Astrocyte (in vitro differentiated cells and primary cell): Measurements from ENCODE around the gene PGAM5. TPM values are rescaled to one million over a fixed set of nuclear protein-coding genes. Genes with fewer than 3 reads are reported as not detected.

Experiments used
- DNase-seq: peaks from one replicate; pipeline ENCODE4 v3.0.0-alpha.2; 2010; ENCODE audit warnings: low read depth
- FAIRE-seq: peaks from 2 replicates; lab custom pipeline; 2011; peaks lifted over from hg19 to GRCh38; lab: Jason Lieb, UNC
- H2AFZ ChIP-seq: 2 replicates; pipeline ENCODE4 v1.6.0; 2012; ENCODE audit warnings: low read depth, low read length, inconsistent platforms
- H3K27ac ChIP-seq: 2 replicates; pipeline ENCODE4 v1.5.1; 2011; ENCODE audit warnings: low read depth, low read length, inconsistent platforms
- H3K27me3 ChIP-seq: 2 replicates; pipeline ENCODE4 v1.6.0; 2011; ENCODE audit warnings: low read length, inconsistent platforms; ENCODE audit not compliant: insufficient read depth
- H3K36me3 ChIP-seq: 2 replicates; pipeline ENCODE4 v1.5.1; 2011; ENCODE audit warnings: low read length, inconsistent platforms; ENCODE audit not compliant: insufficient read depth
- H3K4me1 ChIP-seq: 2 replicates; pipeline ENCODE4 v1.5.1; 2011; ENCODE audit warnings: low read length, inconsistent platforms; ENCODE audit not compliant: insufficient read depth
- H3K4me2 ChIP-seq: 2 replicates; pipeline ENCODE4 v1.6.0; 2012; ENCODE audit warnings: low read length, inconsistent platforms
- H3K4me3 ChIP-seq: 2 replicates; pipeline ENCODE4 v1.5.1; 2011; ENCODE audit warnings: low read depth, mild to moderate bottlenecking, low read length, inconsistent platforms; ENCODE audit not compliant: insufficient read depth
- H3K79me2 ChIP-seq: 2 replicates; pipeline ENCODE4 v1.6.0; 2012; ENCODE audit warnings: mild to moderate bottlenecking, low read length, inconsistent platforms; ENCODE audit not compliant: insufficient read depth
- H3K9ac ChIP-seq: 2 replicates; pipeline ENCODE4 v1.6.0; 2012; ENCODE audit warnings: mild to moderate bottlenecking, low read length, inconsistent platforms
- H3K9me3 ChIP-seq: 2 replicates; pipeline ENCODE4 v1.5.1; 2012; ENCODE audit warnings: low read depth, mild to moderate bottlenecking, low read length, inconsistent platforms; ENCODE audit not compliant: insufficient read depth
- H4K20me1 ChIP-seq: 2 replicates; pipeline ENCODE4 v1.6.0; 2012; ENCODE audit warnings: low read length, inconsistent platforms; ENCODE audit not compliant: insufficient read depth
- H3K27ac Mint-ChIP-seq: one replicate; pipeline ENCODE4 v1.8.0; 2021; ENCODE audit warnings: mild to moderate bottlenecking, mixed read lengths; ENCODE audit not compliant: unreplicated experiment
- H3K27me3 Mint-ChIP-seq: one replicate; pipeline ENCODE4 v1.8.0; 2021; ENCODE audit warnings: low read depth, mixed read lengths; ENCODE audit not compliant: unreplicated experiment
- H3K36me3 Mint-ChIP-seq: one replicate; pipeline ENCODE4 v1.8.0; 2021; ENCODE audit warnings: low read depth, mixed read lengths; ENCODE audit not compliant: unreplicated experiment
- H3K4me1 Mint-ChIP-seq: one replicate; pipeline ENCODE4 v1.8.0; 2021; ENCODE audit warnings: low read depth, mixed read lengths; ENCODE audit not compliant: unreplicated experiment
- H3K4me3 Mint-ChIP-seq: one replicate; pipeline ENCODE4 v1.8.0; 2021; ENCODE audit warnings: mild to moderate bottlenecking, moderate library complexity, mixed read lengths; ENCODE audit not compliant: unreplicated experiment
- H3K9me3 Mint-ChIP-seq: one replicate; pipeline ENCODE4 v1.8.0; 2021; ENCODE audit warnings: mild to moderate bottlenecking, mixed read lengths; ENCODE audit not compliant: unreplicated experiment
- EZH2 ChIP-seq: IDR thresholded peaks from 2 replicates; pipeline ENCODE4 v1.6.1; 2012; ENCODE audit warnings: mild to moderate bottlenecking, low read length, inconsistent platforms; ENCODE audit not compliant: insufficient read depth
- total RNA-seq: library from RNA; stranded (reverse); gene quantifications from 2 replicates; pipeline ENCODE4 v1.2.1, GENCODE V29; 2021
- TF ChIP-seq, protein P1 (sequence below): IDR thresholded peaks from 2 replicates; pipeline ENCODE4 v1.5.1; 2011; ENCODE audit warnings: low read depth, mild to moderate bottlenecking, inconsistent platforms, low read length, moderate library complexity; ENCODE audit not compliant: insufficient read depth

PGAM5 gene
- total RNA-seq, 1 donor from 2014 or later: 43.4 TPM

DNA sequence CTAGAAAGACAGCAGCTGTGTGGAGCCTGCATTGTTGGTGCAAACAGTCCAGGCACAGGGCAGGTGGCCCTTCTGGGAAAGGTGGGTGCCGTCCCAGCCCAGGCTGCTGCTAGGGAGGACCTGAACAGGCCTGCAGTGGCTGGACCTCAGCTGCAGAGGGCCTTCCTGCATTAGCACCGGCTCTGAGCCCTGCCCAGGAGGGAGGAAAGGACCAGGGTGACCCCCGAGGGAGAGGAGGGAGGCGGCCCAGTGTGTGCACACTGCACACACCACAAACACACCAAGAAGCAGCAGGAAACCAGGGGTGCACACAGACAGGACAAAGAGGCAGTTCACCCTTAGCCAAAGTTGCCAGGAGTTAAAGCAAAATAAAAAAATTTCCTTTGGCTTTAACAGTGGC lies 8.0 kb upstream of the PGAM5 start:
- Histone ChIP-seq H3K9ac (no peak overlapping the region), H3K9me3 (no peaks in the 10 kb centered on the region), H3K4me1 (no peaks in the 10 kb centered on the region), H4K20me1 (peaks cover 11% of the 10 kb centered on the region), H2AFZ (no peak overlapping the region), H3K79me2 (no peaks in the 10 kb centered on the region), H3K36me3 (peaks cover under 1% of the 10 kb centered on the region), H3K4me3 (no peak overlapping the region), H3K27me3 (no peaks in the 10 kb centered on the region), H3K4me2 (no peak overlapping the region), H3K27ac (no peak overlapping the region)
- no peak overlapping the region for H3K4me3 Mint-ChIP-seq
- no peaks in the 10 kb centered on the region for H3K27me3 Mint-ChIP-seq
- no peak for DNase-seq
- peaks cover 6% of the 10 kb centered on the region for H3K36me3 Mint-ChIP-seq
- H3K27ac Mint-ChIP-seq: no peak overlapping the region
- TF ChIP-seq, protein P1, sequence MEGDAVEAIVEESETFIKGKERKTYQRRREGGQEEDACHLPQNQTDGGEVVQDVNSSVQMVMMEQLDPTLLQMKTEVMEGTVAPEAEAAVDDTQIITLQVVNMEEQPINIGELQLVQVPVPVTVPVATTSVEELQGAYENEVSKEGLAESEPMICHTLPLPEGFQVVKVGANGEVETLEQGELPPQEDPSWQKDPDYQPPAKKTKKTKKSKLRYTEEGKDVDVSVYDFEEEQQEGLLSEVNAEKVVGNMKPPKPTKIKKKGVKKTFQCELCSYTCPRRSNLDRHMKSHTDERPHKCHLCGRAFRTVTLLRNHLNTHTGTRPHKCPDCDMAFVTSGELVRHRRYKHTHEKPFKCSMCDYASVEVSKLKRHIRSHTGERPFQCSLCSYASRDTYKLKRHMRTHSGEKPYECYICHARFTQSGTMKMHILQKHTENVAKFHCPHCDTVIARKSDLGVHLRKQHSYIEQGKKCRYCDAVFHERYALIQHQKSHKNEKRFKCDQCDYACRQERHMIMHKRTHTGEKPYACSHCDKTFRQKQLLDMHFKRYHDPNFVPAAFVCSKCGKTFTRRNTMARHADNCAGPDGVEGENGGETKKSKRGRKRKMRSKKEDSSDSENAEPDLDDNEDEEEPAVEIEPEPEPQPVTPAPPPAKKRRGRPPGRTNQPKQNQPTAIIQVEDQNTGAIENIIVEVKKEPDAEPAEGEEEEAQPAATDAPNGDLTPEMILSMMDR: no peak
- no peak for TF ChIP-seq EZH2
- peaks cover 17% of the 10 kb centered on the region for H3K4me1 Mint-ChIP-seq
- H3K9me3 Mint-ChIP-seq: no peaks in the 10 kb centered on the region
- FAIRE-seq: no peak

DNA sequence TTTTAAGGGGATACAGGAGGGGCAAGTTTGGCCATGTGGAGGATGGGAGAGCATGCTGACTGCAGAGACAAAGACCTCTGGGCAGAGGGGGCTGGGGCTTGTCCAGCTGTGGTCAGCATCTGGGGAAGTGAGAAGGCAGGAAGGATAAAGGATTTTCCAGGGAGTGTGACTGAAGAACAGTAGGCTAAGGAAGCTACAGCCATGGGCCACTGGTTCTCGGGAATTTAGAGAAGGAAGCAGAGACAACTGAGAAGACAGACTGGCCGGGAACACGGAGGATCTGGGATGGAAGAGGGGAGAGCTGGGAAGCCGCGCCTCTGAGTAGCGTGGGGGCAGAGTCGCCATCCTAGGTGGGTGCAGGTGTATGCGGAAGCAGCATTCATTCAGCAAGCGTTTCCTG lies 7.0 kb upstream of the PGAM5 start:
- DNase-seq (no peak), FAIRE-seq (no peak)
- H3K4me1 ChIP-seq: no peaks in the 10 kb centered on the region
- Mint-ChIP-seq H3K27ac (no peak overlapping the region), H3K9me3 (no peaks in the 10 kb centered on the region), H3K27me3 (no peaks in the 10 kb centered on the region), H3K36me3 (peaks cover 6% of the 10 kb centered on the region), H3K4me1 (peaks cover 17% of the 10 kb centered on the region), H3K4me3 (no peak overlapping the region)
- no peak overlapping the region for H3K9ac ChIP-seq
- H3K4me2 ChIP-seq: no peak overlapping the region
- H3K36me3 ChIP-seq: no peaks in the 10 kb centered on the region
- no peaks in the 10 kb centered on the region for H3K27me3 ChIP-seq
- H3K4me3 ChIP-seq: no peak overlapping the region
- no peak overlapping the region for H3K27ac ChIP-seq
- H3K9me3 ChIP-seq: no peaks in the 10 kb centered on the region
- peaks cover 11% of the 10 kb centered on the region for H4K20me1 ChIP-seq
- no peaks in the 10 kb centered on the region for H3K79me2 ChIP-seq
- TF ChIP-seq EZH2: no peak
- TF ChIP-seq, protein P1: no peak
- no peak overlapping the region for H2AFZ ChIP-seq

DNA sequence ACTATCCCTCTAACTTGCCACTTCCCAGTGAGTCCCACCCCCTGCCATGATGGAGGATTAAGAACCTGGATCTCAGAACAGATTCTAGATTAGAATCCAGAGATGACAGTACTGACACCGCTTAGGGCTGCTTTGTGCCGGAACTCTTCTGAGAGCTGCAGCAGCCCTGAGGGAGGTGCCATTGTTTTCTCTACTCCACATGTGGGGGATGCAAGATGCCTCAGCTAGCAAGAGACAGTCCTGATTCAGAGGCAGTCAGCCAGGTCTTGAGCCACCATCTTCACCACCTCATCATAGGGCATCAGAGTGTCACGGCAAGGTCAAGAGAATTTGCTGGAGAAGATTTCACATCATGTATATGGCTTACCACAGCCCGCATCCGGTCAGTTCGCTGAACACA lies 3.4 kb upstream of the PGAM5 start:
- Histone ChIP-seq H3K36me3 (no peaks in the 10 kb centered on the region), H3K27ac (no peak overlapping the region), H3K9me3 (no peaks in the 10 kb centered on the region), H3K4me2 (no peak overlapping the region), H2AFZ (no peak overlapping the region), H4K20me1 (peaks cover 11% of the 10 kb centered on the region), H3K4me3 (no peak overlapping the region), H3K4me1 (peaks cover 7% of the 10 kb centered on the region), H3K79me2 (peaks cover 21% of the 10 kb centered on the region), H3K9ac (no peak overlapping the region), H3K27me3 (no peaks in the 10 kb centered on the region)
- FAIRE-seq: no peak
- Mint-ChIP-seq H3K27me3 (no peaks in the 10 kb centered on the region), H3K4me3 (no peak overlapping the region), H3K4me1 (peaks cover 14% of the 10 kb centered on the region), H3K27ac (no peak overlapping the region), H3K9me3 (no peaks in the 10 kb centered on the region), H3K36me3 (peaks cover 6% of the 10 kb centered on the region)
- no peak for DNase-seq
- TF ChIP-seq, protein P1: no peak
- TF ChIP-seq EZH2: no peak
